Epidermal melanocyte (primary cell): ENCODE results near the gene CDH22.

Source experiments
- DNase-seq: peaks from one replicate; pipeline ENCODE4 v3.0.0; 2011; ENCODE audit warnings: low spot score; ENCODE audit not compliant: insufficient read length

Gene CDH22

DNA sequence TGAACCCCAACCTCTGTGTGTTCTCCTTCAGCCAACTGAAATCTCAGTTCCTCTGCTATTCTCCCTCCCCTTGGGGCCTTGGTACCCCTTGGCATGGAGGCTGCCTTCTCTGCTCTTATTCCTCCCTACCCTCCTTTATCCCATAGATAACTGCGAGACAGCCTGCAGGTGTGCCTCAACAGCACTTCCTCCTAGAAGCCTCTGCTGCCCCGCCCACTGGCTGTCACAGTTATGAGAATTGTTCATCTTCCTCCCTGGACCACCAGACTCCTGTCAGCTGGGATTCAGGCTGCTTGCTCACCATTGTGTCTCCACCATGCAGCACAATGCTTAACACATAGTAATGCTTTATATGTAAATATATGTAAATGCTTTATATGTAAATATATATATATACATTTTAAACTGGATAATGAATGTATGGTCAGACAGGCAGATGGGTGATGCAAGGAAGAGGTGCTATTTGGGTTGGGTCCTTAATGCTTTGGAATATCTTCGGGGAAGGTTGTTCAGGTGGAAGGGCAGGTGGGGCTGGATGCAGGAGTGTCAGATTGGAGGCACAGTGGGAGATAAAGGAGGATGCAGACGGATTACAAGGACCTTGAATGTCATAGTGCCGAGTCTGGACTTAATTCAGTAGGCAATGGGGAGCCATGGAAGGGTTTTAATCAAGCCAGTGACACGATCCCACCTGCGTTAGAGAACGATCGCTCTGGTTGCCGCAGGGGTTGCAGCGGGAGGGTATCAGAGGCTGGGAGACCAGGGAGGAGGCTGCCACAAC is 4.9 kb downstream of the CDH22 start:
- DNase-seq, result no peak

DNA sequence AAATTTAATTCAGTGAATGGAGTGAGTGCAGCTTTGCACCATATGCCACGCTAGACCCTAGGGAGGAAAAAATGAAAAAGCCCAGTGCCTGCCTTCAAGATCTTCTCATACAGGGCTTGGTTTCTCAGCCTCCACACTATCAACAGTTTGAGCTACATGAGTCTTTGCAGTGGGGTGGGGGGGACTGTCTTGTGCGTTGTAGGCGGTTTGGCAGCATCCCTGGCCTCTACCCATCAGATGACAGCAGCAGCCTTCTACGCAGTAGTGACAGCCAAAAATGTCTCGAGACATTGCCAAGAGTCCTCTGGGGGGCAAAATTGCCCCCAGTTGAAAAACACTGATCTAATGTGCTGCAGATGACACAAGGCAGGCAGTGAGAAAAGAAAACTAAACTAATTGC is 6.2 kb downstream of the CDH22 start:
- DNase-seq, result no peak

DNA sequence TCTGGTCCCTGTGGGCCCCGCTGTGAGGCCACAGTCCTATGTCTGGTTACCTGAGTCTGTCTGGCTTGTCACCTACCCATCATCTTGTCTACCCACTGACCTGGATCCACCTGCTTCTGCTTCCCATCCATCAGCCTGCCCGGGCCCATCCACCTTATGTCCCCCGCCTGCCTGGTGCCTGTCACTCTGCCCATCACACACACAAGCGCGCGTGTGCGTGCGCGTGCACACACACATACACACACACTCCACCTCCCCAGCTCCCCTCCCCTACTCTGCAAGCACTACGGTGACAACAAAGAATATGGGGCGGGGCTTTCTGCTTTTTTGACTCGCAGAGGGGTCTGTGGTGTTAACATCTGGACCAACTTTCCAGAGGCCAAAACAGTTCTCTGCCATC is 8.0 kb downstream of the CDH22 start:
- DNase-seq, result no peak

DNA sequence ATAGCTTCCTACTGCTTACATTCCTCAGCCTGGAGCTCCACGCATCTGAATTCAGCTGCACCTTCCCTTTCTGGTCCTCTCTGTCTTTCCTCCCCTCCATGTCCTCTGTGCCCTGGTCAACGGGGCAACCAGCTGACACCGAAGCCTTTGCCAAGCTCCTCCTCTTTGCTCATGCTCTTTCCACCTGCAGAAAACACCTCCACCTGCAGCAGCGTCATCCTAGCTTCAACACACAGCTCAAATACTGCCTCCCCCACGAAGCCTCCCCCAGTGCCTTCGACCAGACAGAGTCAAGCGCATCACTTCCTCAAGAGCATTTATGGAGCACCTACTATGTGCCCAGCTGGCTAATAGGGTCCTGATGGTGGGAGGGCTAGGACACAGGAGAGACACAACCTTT is 9.2 kb downstream of the CDH22 start:
- DNase-seq, result no peak

DNA sequence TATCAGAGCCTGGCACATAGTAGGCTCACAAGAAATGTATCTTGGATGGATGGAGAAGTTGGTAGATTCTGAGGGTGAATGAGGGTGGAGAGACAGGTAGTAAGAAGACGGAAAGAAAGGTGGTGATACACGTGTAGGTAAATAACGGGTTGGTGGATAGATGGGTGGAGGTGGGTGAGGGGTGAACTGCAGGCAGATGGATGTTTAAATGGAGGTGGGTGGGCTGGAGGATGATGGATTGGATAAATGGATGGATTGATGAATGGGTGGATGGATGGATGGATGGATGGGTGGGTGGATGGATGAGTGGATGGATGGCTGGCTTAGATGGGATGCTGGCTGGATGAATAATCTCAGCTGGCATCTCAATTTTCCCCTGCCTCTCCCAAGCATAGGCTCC is 9.9 kb downstream of the CDH22 start:
- no peak for DNase-seq

DNA sequence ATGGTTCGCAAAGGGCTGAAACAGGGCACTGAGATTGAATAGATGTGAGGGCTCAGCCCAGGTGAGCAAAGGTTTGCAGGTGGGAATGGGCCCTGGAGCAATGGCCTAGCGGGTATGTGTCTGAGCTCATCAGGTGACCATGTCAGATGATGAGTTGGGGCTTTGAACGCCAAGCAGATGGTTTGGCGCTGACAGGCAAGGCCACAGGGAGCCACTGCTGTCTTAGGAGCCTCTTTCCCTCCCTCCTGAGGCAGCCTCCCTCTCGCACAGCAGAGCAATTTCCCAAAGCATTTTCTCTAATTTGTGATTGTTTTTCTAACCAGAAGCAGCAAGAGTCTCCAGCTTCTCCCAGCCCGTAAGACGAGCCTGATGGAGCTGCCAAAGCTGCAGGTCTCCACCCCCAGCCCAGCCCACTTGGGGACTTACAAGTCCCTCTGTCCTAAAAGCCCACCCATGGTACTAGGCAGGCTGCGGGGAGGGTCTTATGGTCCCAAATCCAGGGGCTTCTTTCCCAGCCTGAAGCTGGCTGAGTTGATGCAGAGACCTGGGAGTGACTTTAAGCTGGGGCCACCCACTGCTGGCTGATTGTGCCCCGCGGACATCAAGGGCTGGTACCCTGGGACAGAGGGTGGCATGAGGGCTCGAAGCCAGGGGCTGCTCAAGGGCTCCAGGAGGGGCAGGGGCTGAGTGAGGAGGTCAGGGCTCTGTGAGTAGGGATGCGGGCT is 11.6 kb downstream of the CDH22 start:
- DNase-seq, result no peak

DNA sequence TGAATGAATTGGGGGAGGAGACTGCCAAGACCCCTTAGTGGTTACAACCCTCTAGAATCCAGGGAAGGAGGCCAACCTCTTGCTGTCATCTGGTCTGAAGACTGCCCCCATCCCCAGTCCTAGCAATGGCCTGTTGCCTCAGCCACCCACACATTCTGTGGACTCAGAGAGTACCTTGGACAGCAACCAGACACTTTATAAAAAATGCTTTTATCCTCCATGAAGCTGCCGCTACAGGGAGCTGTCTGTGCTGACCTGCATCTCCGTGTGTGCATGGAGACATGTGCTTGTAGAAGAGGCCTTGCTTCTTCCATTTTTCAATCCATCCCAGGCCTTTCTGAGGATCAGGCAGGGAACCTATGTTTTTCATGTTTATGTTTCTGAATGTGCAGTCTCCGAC is 15.2 kb downstream of the CDH22 start:
- DNase-seq, result peak; percentile 41

DNA sequence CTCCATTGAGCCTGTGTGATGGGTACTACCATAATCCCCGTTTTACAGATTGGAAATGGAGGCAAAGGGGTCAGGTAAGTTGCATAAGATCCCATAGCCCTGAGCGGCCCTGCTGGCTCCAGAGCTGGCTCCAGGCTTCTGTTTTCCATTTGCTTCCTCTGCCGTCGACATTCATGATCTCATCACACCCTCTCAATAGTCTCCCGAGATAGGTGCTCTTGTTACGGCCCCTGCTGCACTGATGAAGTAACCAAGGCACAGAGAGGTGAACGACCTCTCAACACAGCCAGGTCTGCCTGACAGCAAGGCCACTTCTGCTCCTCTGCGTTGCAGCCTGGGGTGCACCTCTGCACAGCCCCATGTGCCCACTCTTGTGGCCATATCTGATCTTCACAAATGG is 16.9 kb downstream of the CDH22 start:
- no peak for DNase-seq

DNA sequence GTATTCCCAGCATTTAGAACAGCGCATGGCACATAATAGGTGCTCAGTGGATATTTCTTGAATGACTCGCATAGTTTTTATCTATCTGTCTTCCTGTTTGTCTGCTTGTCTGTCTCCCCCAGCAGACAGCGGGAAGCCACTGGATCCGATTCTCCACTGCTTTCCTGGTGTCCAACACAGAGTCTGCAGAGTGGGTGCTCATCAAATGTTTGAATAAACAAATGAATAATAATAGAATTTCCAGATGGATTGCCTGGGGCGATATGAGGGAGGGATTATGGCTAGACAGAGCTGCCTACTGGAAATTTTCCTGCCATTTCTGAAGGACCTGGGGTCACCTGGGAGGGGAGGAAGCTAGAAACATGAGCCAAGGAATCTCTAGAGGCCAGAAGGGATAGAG is 18.9 kb downstream of the CDH22 start:
- no peak for DNase-seq

DNA sequence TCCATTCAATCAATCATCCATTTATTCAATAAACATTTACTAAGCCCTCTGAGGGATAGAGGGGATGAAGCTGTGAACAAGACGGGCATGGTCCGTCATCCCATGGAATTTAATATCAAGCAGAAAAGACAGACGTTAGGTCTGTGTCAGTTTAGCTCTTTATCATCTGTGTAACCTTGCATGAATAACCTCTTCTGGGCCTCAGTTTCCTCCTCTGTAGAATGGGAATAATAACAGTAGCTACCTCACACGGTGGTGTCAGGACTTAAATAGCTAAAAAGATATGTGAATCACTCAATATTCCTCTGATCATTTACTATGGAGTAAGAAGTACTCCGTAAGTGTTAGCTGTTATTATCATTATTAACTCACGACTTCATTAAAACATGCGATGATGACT is 21.3 kb downstream of the CDH22 start:
- no peak for DNase-seq

DNA sequence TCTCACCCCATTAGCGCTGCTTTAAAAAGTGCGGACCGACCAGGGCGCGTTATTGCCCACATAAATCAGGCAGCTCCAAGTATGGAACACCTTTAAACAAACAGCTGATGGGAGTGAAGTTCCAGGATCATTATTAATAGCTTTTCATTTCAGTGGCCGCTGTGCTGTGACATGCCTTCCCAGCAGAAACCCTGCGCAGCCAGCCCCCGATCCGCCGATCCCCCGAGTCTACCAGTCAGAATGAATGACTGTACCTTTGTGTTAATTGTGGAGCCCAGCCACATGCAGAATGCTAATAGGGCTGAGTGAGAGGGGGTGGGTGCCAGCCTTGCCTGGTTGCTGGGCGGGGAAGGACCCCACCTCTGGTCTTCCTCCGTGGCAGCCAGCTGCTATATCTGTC is 21.9 kb downstream of the CDH22 start:
- no peak for DNase-seq

DNA sequence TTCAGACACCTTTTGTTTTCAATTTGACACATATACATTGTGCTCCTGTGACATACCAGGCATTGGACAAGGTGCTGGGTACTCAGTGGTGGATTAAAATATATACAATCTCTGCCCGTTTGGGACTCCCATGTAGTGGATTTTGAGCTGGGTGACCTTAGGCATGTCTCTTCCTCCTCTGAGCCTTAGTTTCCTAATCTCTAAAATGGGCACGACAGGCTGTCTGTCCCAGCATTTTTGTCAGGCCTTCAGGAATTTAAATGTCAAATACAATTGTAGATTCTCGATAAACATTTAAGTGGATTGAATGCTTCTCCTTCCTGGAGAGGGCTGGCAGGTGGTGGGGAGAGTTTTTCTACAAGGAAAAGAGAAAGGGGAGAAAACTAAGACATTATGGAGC is 22.6 kb downstream of the CDH22 start:
- no peak for DNase-seq

DNA sequence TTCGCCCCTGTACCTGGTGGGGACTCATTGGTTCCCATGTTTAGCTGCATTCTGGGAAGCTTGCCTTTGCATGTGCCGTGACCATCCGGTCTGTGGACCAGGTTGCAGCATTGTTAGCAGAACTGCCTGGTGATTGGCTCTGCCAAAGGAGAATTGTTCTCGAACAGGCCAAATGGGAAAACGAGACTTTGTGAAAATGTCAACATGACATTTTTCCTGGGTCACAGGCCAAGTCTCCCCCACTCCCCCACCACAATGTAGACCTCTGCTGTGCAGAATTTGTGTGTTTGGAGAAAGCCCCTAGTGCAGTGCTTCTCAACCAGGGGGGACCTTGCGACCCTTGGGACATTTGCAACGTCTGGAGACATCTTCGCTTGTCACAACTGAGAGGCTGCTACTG is 23.2 kb downstream of the CDH22 start:
- DNase-seq, result no peak

DNA sequence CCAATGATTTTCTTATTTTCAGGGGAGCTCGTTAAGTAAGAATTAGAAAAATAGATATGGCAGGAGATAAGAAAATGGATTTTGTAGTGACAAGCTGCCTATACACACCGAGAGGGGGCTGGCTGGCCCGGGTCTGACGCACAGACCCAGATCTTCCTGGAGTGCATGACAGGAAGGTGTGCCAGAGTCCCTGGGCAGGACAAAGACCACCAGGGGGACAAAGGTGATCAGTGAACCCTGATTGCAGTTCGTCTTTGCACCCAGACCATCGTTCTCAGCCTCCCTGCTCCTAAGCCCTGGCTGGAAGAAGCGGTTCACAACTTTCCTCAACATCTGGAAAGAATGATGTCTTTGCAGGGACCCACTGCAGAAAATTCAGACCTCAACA is 24.3 kb downstream of the CDH22 start:
- DNase-seq, result no peak

DNA sequence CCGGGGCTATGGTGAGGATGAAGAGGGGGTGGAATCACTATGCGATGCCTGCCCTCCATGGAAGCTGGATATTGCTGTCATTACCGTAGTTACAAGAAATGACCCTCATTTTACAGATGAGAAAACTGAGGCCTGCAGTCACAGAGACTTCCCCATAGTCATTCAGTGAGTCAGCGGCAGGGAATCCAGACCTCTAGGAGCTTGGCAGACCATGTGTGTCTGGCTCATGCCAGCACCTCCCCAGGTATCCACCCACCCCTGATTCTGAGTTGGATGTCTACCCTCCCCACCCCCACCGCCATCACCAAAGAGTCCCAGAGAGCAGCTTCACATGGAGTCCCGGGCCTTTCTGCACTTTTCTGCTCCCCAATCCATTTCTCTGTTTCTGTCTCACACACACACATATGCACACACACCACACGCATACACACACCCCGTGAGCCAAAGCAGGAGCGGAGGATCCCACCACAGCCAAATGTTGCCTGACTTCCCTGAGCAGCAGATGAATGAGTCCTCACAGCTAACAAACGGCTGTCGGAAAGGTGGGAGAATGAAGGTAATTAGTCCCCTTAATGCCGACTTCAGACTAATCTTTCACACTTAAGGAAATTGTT is 24.8 kb downstream of the CDH22 start:
- DNase-seq, result no peak

DNA sequence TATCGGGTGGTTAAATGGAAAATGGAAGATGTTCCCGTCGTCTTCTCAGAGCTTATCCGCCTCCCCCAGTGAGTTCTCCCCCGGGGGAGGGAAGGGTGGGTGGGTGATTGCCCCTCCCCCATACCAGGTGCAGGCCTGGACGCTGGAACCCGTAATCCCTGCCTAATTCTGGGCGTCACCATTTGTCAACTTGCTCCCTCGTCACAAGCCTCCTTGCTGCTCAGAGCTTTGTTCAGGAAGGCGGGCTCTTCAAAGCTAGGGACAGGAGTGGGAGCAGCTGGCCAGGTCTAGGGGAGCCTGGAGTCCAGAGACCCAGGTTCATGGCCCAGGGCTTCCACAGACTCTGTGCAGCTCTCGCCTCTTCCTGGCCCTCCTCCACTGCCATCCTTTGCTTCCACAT is 25.6 kb downstream of the CDH22 start:
- no peak for DNase-seq

DNA sequence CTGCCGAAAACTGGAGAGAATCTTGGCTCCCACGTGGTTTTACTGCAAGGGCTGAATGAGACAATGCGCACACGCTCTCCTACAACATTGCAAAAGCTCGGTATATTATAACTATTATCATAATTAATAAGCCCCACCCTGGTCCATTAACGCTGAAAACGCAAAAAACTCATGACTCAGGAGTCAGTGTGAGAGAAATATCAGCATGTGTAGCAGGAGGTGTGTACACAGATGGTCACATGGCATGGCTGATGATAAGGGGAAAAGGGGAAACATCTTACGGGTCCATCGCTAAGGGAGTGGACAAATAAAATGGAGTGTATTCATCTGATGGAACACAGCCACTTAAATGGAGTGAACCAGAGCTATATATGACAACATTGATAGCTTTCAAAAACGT is 29.2 kb downstream of the CDH22 start:
- DNase-seq, result no peak

DNA sequence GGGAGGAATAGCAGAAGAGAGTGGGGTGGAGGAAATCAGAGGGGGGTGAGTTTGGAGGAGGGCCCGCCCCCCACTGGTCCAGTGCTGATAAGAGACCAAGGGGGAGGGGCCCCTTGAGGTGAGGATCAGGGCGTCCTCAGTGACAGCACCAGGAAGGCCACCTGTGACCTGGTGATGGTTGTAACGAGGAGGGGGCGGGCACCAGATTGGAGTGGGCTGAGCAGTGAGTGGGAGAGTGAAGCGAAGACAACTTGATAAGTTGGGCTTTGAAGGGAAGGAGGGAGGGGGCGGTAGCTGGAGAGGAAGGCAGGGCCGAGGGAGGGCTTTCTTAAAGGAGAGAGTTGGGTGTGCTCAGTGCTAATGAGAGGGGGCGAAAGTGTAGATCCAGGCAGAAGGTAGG is 30.7 kb downstream of the CDH22 start:
- DNase-seq, result no peak

DNA sequence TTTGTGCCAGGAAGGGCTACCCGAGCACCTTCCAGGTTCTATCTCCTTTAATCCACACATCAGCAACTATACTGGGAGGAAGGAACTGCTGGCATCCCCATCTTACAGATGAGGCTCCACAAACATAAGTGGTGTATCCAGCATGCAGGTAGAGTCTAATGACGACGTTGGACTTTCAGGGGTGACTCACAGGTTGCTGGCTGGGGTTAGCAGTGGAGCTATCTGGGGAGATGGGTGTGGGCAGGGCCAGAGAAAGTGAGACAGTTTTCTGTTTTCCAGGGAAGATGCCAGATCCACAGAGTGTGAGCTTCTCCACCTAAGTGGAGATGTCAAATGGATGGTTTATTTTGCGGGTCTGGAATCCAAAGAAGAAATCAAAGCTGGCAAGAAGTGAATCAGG is 31.8 kb downstream of the CDH22 start:
- DNase-seq, result no peak

DNA sequence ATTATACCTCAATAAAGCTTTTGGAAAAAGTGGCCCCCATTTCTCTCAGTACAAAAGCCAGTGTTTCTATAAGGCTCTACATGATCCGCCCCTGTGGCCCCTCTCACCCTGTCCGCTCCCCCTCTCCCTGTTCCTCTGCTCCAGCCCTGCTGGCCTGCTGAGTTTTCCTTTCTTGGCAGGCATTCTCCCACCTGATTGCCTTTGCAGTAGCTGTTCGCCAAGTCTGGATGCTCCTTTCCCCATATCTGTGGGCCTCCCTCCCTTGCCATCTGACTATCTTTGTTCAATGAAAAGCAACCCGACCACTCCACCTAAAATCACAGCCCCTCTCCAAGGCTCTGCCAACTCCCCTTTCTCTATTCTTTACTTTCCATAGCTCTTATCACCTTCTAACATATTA is 33.2 kb downstream of the CDH22 start:
- DNase-seq, result no peak

DNA sequence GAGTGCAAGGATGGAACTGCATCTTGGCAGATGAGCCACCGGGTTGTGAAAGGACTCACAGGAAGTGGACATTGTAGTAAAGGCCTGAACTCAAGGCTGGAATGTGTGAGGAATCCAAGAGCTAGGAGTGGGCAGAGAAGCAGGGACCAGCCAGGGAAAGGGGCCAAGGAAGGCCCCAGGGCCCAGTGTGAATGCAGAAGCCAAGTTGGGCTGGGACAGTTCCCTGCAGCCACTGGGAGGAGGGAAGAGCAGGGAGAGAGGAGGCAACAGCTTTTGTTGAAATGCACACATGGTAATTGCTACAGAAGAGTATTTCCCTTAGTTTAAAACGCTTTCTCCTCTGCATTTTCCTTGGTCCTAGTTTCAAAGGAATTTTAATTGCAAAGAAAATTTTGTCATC is 34.6 kb downstream of the CDH22 start:
- DNase-seq, result no peak

DNA sequence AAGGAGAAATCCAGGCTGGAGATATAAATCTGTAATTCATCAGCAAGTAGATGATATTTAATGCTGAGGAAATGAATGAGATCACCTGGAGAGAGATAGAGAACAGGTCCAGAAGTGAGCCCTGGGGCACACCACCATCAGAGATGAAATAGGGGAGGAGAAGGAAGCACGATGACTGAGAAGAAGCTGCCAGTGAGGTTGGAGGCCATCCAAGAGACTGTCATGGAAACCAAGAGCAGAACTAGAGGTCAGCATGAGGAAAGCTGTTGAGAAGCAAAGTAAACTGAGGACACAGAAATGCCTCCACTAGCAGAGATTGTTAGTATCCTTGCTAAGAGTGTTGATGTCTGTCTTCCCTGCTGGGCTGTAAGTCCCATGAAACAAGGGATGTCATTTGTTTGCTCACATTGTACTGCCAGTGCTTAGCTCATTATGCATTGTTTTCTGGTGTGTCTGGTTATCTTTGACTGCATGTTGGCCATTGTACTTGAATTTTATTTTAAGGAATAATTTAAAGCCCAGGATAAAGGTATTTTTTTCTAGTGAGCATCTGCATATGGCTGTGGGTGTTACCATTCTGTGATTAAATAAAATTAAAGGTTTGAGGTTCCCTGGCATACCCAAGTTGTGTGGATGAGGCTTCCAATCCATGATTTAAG is 35.8 kb downstream of the CDH22 start:
- DNase-seq, result no peak
